Liver (tissue), 10 donors: Measurements from ENCODE around the gene LCP1. TPM values are rescaled to one million over a fixed set of nuclear protein-coding genes. Genes with fewer than 3 reads are reported as not detected.
A peak's percentile ranks its signal among the peaks of the same experiment; 100 is the strongest.

Experiments
- DNase-seq: peaks from one replicate; pipeline ENCODE4 v3.0.0-alpha.2; 2017; ENCODE audit warnings: low spot score
- H3K27ac ChIP-seq, 2 donors: one replicate each; pipeline ENCODE4 v1.7.0; 2013; ENCODE audit warnings: inconsistent platforms in 2 of 2, low read length in 2 of 2, control low read depth in 1 of 2, low read depth in 1 of 2, mild to moderate bottlenecking in 1 of 2
- H3K27me3 ChIP-seq, 4 donors: one replicate each; pipeline versions ENCODE4 v1.6.1 to v1.7.0; 2013; ENCODE audit warnings: low read length in 3 of 4, inconsistent platforms in 1 of 4, mild to moderate bottlenecking in 1 of 4, moderate library complexity in 1 of 4; ENCODE audit not compliant: control insufficient read depth in 4 of 4, insufficient read depth in 4 of 4
- H3K36me3 ChIP-seq, 4 donors: one replicate each; pipeline versions ENCODE4 v1.6.1 to v1.7.0; 2013; ENCODE audit warnings: low read length in 3 of 4, mild to moderate bottlenecking in 3 of 4, low read depth in 1 of 4, moderate library complexity in 1 of 4; ENCODE audit not compliant: control insufficient read depth in 4 of 4, insufficient read depth in 3 of 4
- H3K4me1 ChIP-seq, 4 donors: one replicate each; pipeline versions ENCODE4 v1.6.1 to v1.7.0; 2013; ENCODE audit warnings: low read length in 3 of 4, mild to moderate bottlenecking in 3 of 4, moderate library complexity in 1 of 4; ENCODE audit not compliant: control insufficient read depth in 4 of 4, insufficient read depth in 4 of 4
- H3K4me3 ChIP-seq, 3 donors: one replicate each; pipeline versions ENCODE4 v1.6.1 to v1.7.0; 2013; ENCODE audit warnings: low read length in 3 of 3, control low read depth in 1 of 3, low read depth in 1 of 3, mild to moderate bottlenecking in 1 of 3
- H3K9ac ChIP-seq, 2 donors: one replicate each; pipeline ENCODE4 v1.7.0; 2013; ENCODE audit warnings: low read length in 2 of 2, mild to moderate bottlenecking in 2 of 2, moderate library complexity in 2 of 2, control low read depth in 1 of 2, low read depth in 1 of 2
- H3K9me3 ChIP-seq, 4 donors: one replicate each; pipeline versions ENCODE4 v1.6.1 to v1.7.0; 2013; ENCODE audit warnings: low read length in 3 of 4; ENCODE audit not compliant: control insufficient read depth in 4 of 4
- CTCF ChIP-seq: fragments of 150-350 bp; IDR thresholded peaks from 2 replicates; pipeline ENCODE4 v1.5.1; 2017; ENCODE audit warnings: improper control_type of control experiment, low read depth, low read length; ENCODE audit not compliant: missing input control
- EGR1 ChIP-seq, 2 donors: IDR thresholded peaks; 2 replicates each; pipeline ENCODE4 v1.6.1; 2016 to 2018; ENCODE audit warnings: antibody characterized with exemption in 2 of 2, low read depth in 2 of 2
- FOXA1 ChIP-seq: IDR thresholded peaks from 2 replicates; pipeline ENCODE4 v1.6.1; 2016; ENCODE audit warnings: antibody characterized with exemption
- HNF4A ChIP-seq, 2 donors: conservative IDR thresholded peaks; 2 replicates each; pipeline ENCODE4 v1.6.1; 2016; ENCODE audit warnings: antibody characterized with exemption in 2 of 2, mild to moderate bottlenecking in 2 of 2
- MAX ChIP-seq: IDR thresholded peaks from 2 replicates; pipeline ENCODE4 v1.6.1; 2016; ENCODE audit warnings: antibody characterized with exemption
- RAD21 ChIP-seq, 2 donors: IDR thresholded peaks; 2 replicates each; pipeline ENCODE4 v1.6.1; 2016; ENCODE audit warnings: antibody characterized with exemption in 2 of 2, mild to moderate bottlenecking in 2 of 2
- REST ChIP-seq: IDR thresholded peaks from 2 replicates; pipeline ENCODE4 v1.6.1; 2016; ENCODE audit warnings: antibody characterized with exemption, mild to moderate bottlenecking
- RXRA ChIP-seq, 2 donors: IDR thresholded peaks; 2 replicates each; pipeline ENCODE4 v1.6.1; 2017 to 2018; ENCODE audit warnings: antibody characterized with exemption in 2 of 2, mild to moderate bottlenecking in 1 of 2
- YY1 ChIP-seq: IDR thresholded peaks from 2 replicates; pipeline ENCODE4 v1.6.1; 2016; ENCODE audit warnings: antibody characterized with exemption, mild to moderate bottlenecking
- WGBS: extraction: QIAGEN DNeasy Blood & Tissue Kit; methylation state at CpG from one replicate; pipeline ENCODE4 v1.1.7; 2013; 5-methylcytosine and 5-hydroxymethylcytosine counted together
- polyA plus RNA-seq, 2 donors: library from polyadenylated mRNA; stranded (reverse) in 1 of 2; unstranded in 1 of 2; fragments of 200-250 nt in 1 of 2; fragments of >200 nt in 1 of 2; fragmentation: Nextera tagmentation in 1 of 2; extraction: Ambion mirVana in 1 of 2; gene quantifications; one replicate each; pipeline versions ENCODE4 v1.2.1 to v1.2.3, GENCODE V29; 2013 to 2015
- small RNA-seq: library from RNA; depleted of rRNA; stranded (forward); fragments of <200 nt; gene quantifications from one replicate; pipeline ENCODE3, GENCODE V24; 2014
- total RNA-seq, 2 donors: library from RNA; depleted of rRNA; stranded (reverse); fragments of >200 nt; gene quantifications; one replicate each; pipeline ENCODE4 v1.2.3, GENCODE V29; 2014
- donor health status: healthy.
- donor health status: healthy.
- donor health status: healthy.
- donor health status: healthy.
- donor health status: healthy.

The LCP1 gene
- total and polyA plus RNA-seq, 4 donors, result 12.6 to 90.6 (median 36.0) TPM

GRCh38 chr13:46076827-46077226 lies 105.2 kb downstream of the LCP1 start:
- Histone ChIP-seq H3K9me3 (no peaks in the 10 kb centered on the region), H3K9ac (no peak overlapping the region), H3K36me3 (peaks cover 5 to 78% (median 69%) of the 10 kb centered on the region in 4 donors), H3K4me3 (no peak overlapping the region), H3K27ac (peak overlapping the region; percentile 32 to 61), H3K4me1 (peaks cover 3 to 58% (median 37%) of the 10 kb centered on the region in 4 donors), H3K27me3 (no peaks in the 10 kb centered on the region)
- TF ChIP-seq CTCF (no peak), REST (no peak), HNF4A (conservative IDR thresholded peaks at IDR 0.05) (peak; percentile 58 to 59), FOXA1 (no peak), RAD21 (IDR thresholded peaks at IDR 0.05) (no peak), YY1 (no peak), MAX (no peak), EGR1 (IDR thresholded peaks at IDR 0.05; ENCODE audit: low read depth in 2 of 2) (no peak), RXRA (IDR thresholded peaks at IDR 0.05) (peak in 1 of 2 donors; percentile 8)
- no peak for DNase-seq
- 57% methylated on average over 3 of the region's 3 CpGs for WGBS

Small RNA genes lying within 50 kb of the gene (small RNA-seq; reads per million reads assigned to genes)
- not detected for gene RN7SL288P

Other genes starting within 250 kb of the LCP1 start
- gene ZC3H13, start 129.4 kb downstream of the LCP1 start, total RNA-seq, result 10 to 100 TPM; 11.1 to 62.1 TPM
- 10 to 100 TPM; 10.0 to 46.7 TPM for gene ZC3H13, start 129.4 kb downstream of the LCP1 start, polyA plus RNA-seq
- 100 to 1,000 TPM; 175 to 997 TPM for gene CPB2, start 77.1 kb downstream of the LCP1 start, total RNA-seq
- gene CPB2, start 77.1 kb downstream of the LCP1 start, polyA plus RNA-seq, result 100 to 1,000 TPM; 487 to 522 TPM
- under 1 TPM; 0.08 to 0.84 TPM for gene LRRC63, start 29.8 kb upstream of the LCP1 start, total RNA-seq
- under 1 TPM; 0.03 to 0.10 TPM for gene LRRC63, start 29.8 kb upstream of the LCP1 start, polyA plus RNA-seq
- 1 to 10 TPM; 1.5 to 4.2 TPM for gene RUBCNL, start 205.1 kb upstream of the LCP1 start, total RNA-seq
- gene RUBCNL, start 205.1 kb upstream of the LCP1 start, polyA plus RNA-seq, result under 1 TPM; 0.36 to 0.42 TPM